ENCODE results near the gene SWAP70. TPM values are rescaled to one million over a fixed set of nuclear protein-coding genes. Genes with fewer than 3 reads are reported as not detected.

The SWAP70 gene
- total and polyA plus RNA-seq, 9 of the 15 experiments (the other 6 are each of a cell fraction or from before 2014, with no cell fraction given) = 1.7 to 4.9 (median 3.9) TPM

DNA sequence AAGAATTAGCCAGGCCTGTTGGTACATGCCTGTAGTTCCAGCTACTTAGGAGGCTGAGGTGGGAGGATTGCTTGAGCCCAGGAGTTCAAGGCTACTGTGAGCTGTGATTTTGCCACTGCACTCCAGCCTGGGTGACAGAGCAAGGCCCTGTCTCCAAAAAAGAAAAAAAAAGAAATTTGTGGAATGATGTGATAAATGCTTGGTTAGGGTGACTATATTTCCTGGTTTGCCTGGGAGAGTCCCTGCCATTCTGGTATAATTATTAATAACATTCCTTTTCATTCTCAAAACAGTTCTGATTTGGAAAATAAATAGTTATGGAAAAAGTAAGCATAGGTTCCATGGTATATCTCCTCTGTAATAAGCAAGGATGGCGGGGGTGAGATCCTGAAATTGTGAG lies 74.8 kb downstream of the SWAP70 start:
- ChIA-PET POLR2A (no interaction called here), CTCF (ENCODE audit: low intra/inter-chr PET ratio) (no interaction called here)
- Histone ChIP-seq H3K9me3 (replicated peaks; ENCODE audit: control insufficient read depth, insufficient read depth, low read depth, low read length) (peaks cover 7% of the 10 kb centered on the region), H3K79me2 (ENCODE audit: control insufficient read depth, insufficient read depth, low read length) (no peaks in the 10 kb centered on the region), H3K9me1 (ENCODE audit: control insufficient read depth, insufficient read depth, low read length) (no peaks in the 10 kb centered on the region), H3K27me3 (ENCODE audit: control insufficient read depth in 2 of 2, insufficient read depth in 2 of 2, low read length in 2 of 2) (no peaks in the 10 kb centered on the region), H3K4me2 (ENCODE audit: insufficient read depth, low read length) (no peak overlapping the region), H3K4me3 (no peak overlapping the region), H3K36me3 (ENCODE audit: control insufficient read depth, insufficient read depth, low read length) (no peaks in the 10 kb centered on the region), H3K9ac (ENCODE audit: insufficient read depth in 1 of 2, low read depth in 2 of 2, low read length in 2 of 2) (no peak overlapping the region), H4K20me1 (replicated peaks; ENCODE audit: control insufficient read depth, insufficient read depth, low read length) (no peaks in the 10 kb centered on the region), H3K4me1 (replicated peaks in 1 of 2; ENCODE audit: control insufficient read depth in 2 of 2, insufficient read depth in 2 of 2, low read length in 2 of 2) (no peaks in the 10 kb centered on the region), H3K27ac (ENCODE audit: extremely low read depth, low read depth, low read length) (no peak overlapping the region), H2AFZ (ENCODE audit: low read depth, low read length) (no peak overlapping the region)
- BruUV-seq (replicated peaks) = no TSS peak
- in situ Hi-C loops (cut with MboI) = no loop called here
- ATAC-seq (no peak), DNase-seq (ENCODE audit: extremely low read depth in 1 of 4, low spot score in 3 of 4) (no peak), FAIRE-seq (no peak)
- 46% methylated on average over 1 of the region's 1 CpG for WGBS (ENCODE audit: insufficient coverage, low coverage, missing lambda C conversion rate)
- intact Hi-C loops (cut with micrococcal nuclease) = no loop called here
- TF ChIP-seq ADNP (tag; IDR thresholded peaks at IDR 0.05) (no peak), ZNF324 (CRISPR knock-in tag; IDR thresholded peaks at IDR 0.05) (no peak), TAF1 (IDR thresholded peaks at IDR 0.05; ENCODE audit: control insufficient read depth, extremely low read depth, insufficient read depth, low read length, severe bottlenecking) (no peak), RB1 (IDR thresholded peaks at IDR 0.05; ENCODE audit: low read depth) (no peak), U2AF2 (optimal IDR thresholded peaks at IDR 0.05; ENCODE audit: low read depth, low read length) (no peak), ZNF239 (CRISPR knock-in tag; IDR thresholded peaks at IDR 0.05) (no peak), NCOA4 (IDR thresholded peaks at IDR 0.05; ENCODE audit: partially characterized antibody) (no peak)
- TF ChIP-seq, protein P1, sequence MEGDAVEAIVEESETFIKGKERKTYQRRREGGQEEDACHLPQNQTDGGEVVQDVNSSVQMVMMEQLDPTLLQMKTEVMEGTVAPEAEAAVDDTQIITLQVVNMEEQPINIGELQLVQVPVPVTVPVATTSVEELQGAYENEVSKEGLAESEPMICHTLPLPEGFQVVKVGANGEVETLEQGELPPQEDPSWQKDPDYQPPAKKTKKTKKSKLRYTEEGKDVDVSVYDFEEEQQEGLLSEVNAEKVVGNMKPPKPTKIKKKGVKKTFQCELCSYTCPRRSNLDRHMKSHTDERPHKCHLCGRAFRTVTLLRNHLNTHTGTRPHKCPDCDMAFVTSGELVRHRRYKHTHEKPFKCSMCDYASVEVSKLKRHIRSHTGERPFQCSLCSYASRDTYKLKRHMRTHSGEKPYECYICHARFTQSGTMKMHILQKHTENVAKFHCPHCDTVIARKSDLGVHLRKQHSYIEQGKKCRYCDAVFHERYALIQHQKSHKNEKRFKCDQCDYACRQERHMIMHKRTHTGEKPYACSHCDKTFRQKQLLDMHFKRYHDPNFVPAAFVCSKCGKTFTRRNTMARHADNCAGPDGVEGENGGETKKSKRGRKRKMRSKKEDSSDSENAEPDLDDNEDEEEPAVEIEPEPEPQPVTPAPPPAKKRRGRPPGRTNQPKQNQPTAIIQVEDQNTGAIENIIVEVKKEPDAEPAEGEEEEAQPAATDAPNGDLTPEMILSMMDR (IDR thresholded peaks at IDR 0.05 in 2 of 3, conservative IDR thresholded peaks at IDR 0.05 in 1 of 3; ENCODE audit: insufficient read depth in 2 of 3, low read depth in 1 of 3, low read length in 3 of 3) = no peak

Data from K562 (cell line).